ENCODE results near the gene LRRTM4. TPM values are rescaled to one million over a fixed set of nuclear protein-coding genes. Genes with fewer than 3 reads are reported as not detected.
A peak's percentile ranks its signal among the peaks of the same experiment; 100 is the strongest.

LRRTM4 gene
- polyA plus RNA-seq, 2 of the 4 experiments (the other 2 are of a cell fraction): 0.03 TPM; not detected in 1

GRCh38 chr2:77513191-77513590 lies 9.0 kb downstream of the LRRTM4 start:
- no peaks in the 10 kb centered on the region for H3K4me1 ChIP-seq
- ChIA-PET CTCF (no interaction called here), POLR2A (no interaction called here)
- H3K4me2 ChIP-seq: no peak overlapping the region
- whole genome bisulfite sequencing (ENCODE audit: missing lambda C conversion rate): 8% methylated on average over 4 of the region's 4 CpGs
- no peaks in the 10 kb centered on the region for H3K9me3 ChIP-seq
- TF ChIP-seq NFE2L2 (conservative IDR thresholded peaks at IDR 0.05; ENCODE audit: low read length) (no peak), TP53 (CRISPR knock-in tag; IDR thresholded peaks at IDR 0.05) (no peak), USF2 (IDR thresholded peaks at IDR 0.05) (no peak), HOXB5 (CRISPR knock-in tag; IDR thresholded peaks at IDR 0.05) (no peak), ZSCAN20 (CRISPR knock-in tag; IDR thresholded peaks at IDR 0.05) (no peak), SREBF2 (IDR thresholded peaks at IDR 0.05) (no peak), BHLHE40 (IDR thresholded peaks at IDR 0.05; ENCODE audit: low read depth, low read length) (no peak), EP300 (IDR thresholded peaks at IDR 0.05) (no peak), GATA3 (IDR thresholded peaks at IDR 0.05; ENCODE audit: borderline replicate concordance) (no peak)
- ATAC-seq (no peak), DNase-seq (ENCODE audit: low read depth in 1 of 2, low spot score in 1 of 2) (peak in 1 of 2 experiments; percentile 3), FAIRE-seq (no peak)
- no peak overlapping the region for H3K27ac ChIP-seq
- no peak overlapping the region for H3K4me3 ChIP-seq

- no peaks in the 10 kb centered on the region for H3K4me1 ChIP-seq
- no peak for ATAC-seq
- ChIA-PET CTCF (no interaction called here), POLR2A (no interaction called here)
- FAIRE-seq: no peak
- no peak for DNase-seq (ENCODE audit: low read depth in 1 of 2, low spot score in 1 of 2)
- no peak for TF ChIP-seq CHD2 (IDR thresholded peaks at IDR 0.05; ENCODE audit: low read length, partially characterized antibody)
- TF ChIP-seq CTCF (IDR thresholded peaks at IDR 0.05): no peak
- no peak for TF ChIP-seq EHMT2 (IDR thresholded peaks at IDR 0.05; ENCODE audit: low read depth)
- TF ChIP-seq GATA3 (IDR thresholded peaks at IDR 0.05; ENCODE audit: borderline replicate concordance): no peak
- no peak for TF ChIP-seq JUN (IDR thresholded peaks at IDR 0.05)
- TF ChIP-seq JUNB (IDR thresholded peaks at IDR 0.05): no peak
- TF ChIP-seq CEBPB (IDR thresholded peaks at IDR 0.05): no peak
- no peak for TF ChIP-seq NR3C1 (IDR thresholded peaks at IDR 0.05)
- TF ChIP-seq FOXS1 (CRISPR knock-in tag; IDR thresholded peaks at IDR 0.05): no peak
- no peak for TF ChIP-seq MYC (IDR thresholded peaks at IDR 0.05; ENCODE audit: borderline replicate concordance, low read length)
- no peak for TF ChIP-seq RNF2 (IDR thresholded peaks at IDR 0.05; ENCODE audit: borderline replicate concordance, low read depth)
- no peak for TF ChIP-seq USF2 (IDR thresholded peaks at IDR 0.05)
- no peak for TF ChIP-seq KDM5A (IDR thresholded peaks at IDR 0.05)
- TF ChIP-seq ESRRA (IDR thresholded peaks at IDR 0.05; ENCODE audit: borderline replicate concordance, low read length): no peak
- H3K9me3 ChIP-seq: no peaks in the 10 kb centered on the region
- 9% methylated on average over 1 of the region's 1 CpG for WGBS (ENCODE audit: missing lambda C conversion rate)
- H3K4me2 ChIP-seq: no peak overlapping the region
- no peak overlapping the region for H3K4me3 ChIP-seq
- no peak overlapping the region for H3K27ac ChIP-seq
These were observed 9.7 kb downstream of the LRRTM4 start for GRCh38 chr2:77512507-77512906.

- DNase-seq (ENCODE audit: low read depth in 1 of 2, low spot score in 1 of 2): no peak
- Histone ChIP-seq H3K27ac (no peak overlapping the region), H3K4me3 (no peak overlapping the region), H3K4me2 (no peak overlapping the region), H3K9me3 (no peaks in the 10 kb centered on the region), H3K4me1 (no peaks in the 10 kb centered on the region)
- WGBS (ENCODE audit: missing lambda C conversion rate): 19% methylated on average over 1 of the region's 1 CpG
- TF ChIP-seq ZC3H11A (IDR thresholded peaks at IDR 0.05): no peak
- no peak for TF ChIP-seq FOSB (CRISPR knock-in tag; IDR thresholded peaks at IDR 0.05)
- FAIRE-seq: no peak
- ChIA-PET POLR2A (no interaction called here), CTCF (no interaction called here)
- ATAC-seq: no peak
These were observed 13.7 kb downstream of the LRRTM4 start for GRCh38 chr2:77508511-77508910.
